Uterus (tissue), 4 donors: Measurements from ENCODE around the gene B9D2. TPM values are rescaled to one million over a fixed set of nuclear protein-coding genes. Genes with fewer than 3 reads are reported as not detected.
A peak's percentile ranks its signal among the peaks of the same experiment; 100 is the strongest.

Experiments used
- DNase-seq, 2 donors: peaks; one replicate each; pipeline ENCODE4 v3.0.0-alpha.2; 2019 to 2020
- H3K27ac ChIP-seq, 2 donors: fragments of 200-600 bp; sonication (generic); 1 replicate in 1 of 2; 2 replicates in 1 of 2; pipeline ENCODE4 v1.5.1; 2016 to 2018
- H3K27me3 ChIP-seq, 2 donors: fragments of 200-600 bp; sonication (generic); one replicate each; pipeline ENCODE4 v1.5.1; 2018 to 2019; ENCODE audit warnings: control low read depth in 1 of 2
- H3K36me3 ChIP-seq, 2 donors: fragments of 200-600 bp; sonication (generic); one replicate each; pipeline ENCODE4 v1.5.1; 2019; ENCODE audit warnings: control low read depth in 1 of 2
- H3K4me1 ChIP-seq, 2 donors: fragments of 200-600 bp; sonication (generic); one replicate each; pipeline ENCODE4 v1.5.1; 2018 to 2019; ENCODE audit warnings: control low read depth in 1 of 2
- H3K4me3 ChIP-seq, 2 donors: fragments of 200-600 bp; sonication (generic); 1 replicate in 1 of 2; 2 replicates in 1 of 2; pipeline ENCODE4 v1.5.1; 2018 to 2019; ENCODE audit warnings: mild to moderate bottlenecking in 1 of 2
- H3K9me3 ChIP-seq, 2 donors: fragments of 200-600 bp; sonication (generic); one replicate each; pipeline ENCODE4 v1.5.1; 2019; ENCODE audit warnings: control low read depth in 1 of 2
- POLR2A ChIP-seq, 2 donors: fragments of 450-650 bp; IDR thresholded peaks; one replicate each; pipeline ENCODE4 v1.6.1; 2016; ENCODE audit warnings: antibody characterized with exemption in 2 of 2, mild to moderate bottlenecking in 1 of 2, moderate library complexity in 1 of 2
- intact Hi-C: fragments of 100-400 bp; cut with DNase I; formaldehyde crosslinking; loops from one replicate; pipeline ENCODE4 v1.15.1; 2023; ENCODE audit warnings: low total_unique reads
- total RNA-seq, 4 donors: library from RNA; depleted of rRNA in 3 of 4; stranded (reverse); fragments of >200 nt in 3 of 4; gene quantifications; one replicate each; pipeline versions ENCODE4 v1.1.0 to v1.2.4, GENCODE V29; 2014 to 2023
- TF ChIP-seq, protein P1 (sequence below), 4 experiments: fragments of 200-600 bp in 2 of 4; fragments of 450-650 bp in 2 of 4; sonication (generic) in 2 of 4; IDR thresholded peaks; one replicate each; pipeline ENCODE4 v1.5.1; 2016 to 2019; ENCODE audit warnings: antibody characterized with exemption in 4 of 4, mild to moderate bottlenecking in 2 of 4, moderate library complexity in 1 of 4
- donor health status: DM: yes; HTN: yes; CAD: no.

B9D2 gene
- total RNA-seq = 1 to 10 TPM in 2 of 4 donors, under 1 TPM in 1, not detected in 1; 0.29 to 6.2 (median 3.5) TPM

- H3K4me1 ChIP-seq = no peaks in the 10 kb centered on the region
- peak; percentile 98 to 99 for DNase-seq
- H3K9me3 ChIP-seq = no peaks in the 10 kb centered on the region
- TF ChIP-seq, protein P1, sequence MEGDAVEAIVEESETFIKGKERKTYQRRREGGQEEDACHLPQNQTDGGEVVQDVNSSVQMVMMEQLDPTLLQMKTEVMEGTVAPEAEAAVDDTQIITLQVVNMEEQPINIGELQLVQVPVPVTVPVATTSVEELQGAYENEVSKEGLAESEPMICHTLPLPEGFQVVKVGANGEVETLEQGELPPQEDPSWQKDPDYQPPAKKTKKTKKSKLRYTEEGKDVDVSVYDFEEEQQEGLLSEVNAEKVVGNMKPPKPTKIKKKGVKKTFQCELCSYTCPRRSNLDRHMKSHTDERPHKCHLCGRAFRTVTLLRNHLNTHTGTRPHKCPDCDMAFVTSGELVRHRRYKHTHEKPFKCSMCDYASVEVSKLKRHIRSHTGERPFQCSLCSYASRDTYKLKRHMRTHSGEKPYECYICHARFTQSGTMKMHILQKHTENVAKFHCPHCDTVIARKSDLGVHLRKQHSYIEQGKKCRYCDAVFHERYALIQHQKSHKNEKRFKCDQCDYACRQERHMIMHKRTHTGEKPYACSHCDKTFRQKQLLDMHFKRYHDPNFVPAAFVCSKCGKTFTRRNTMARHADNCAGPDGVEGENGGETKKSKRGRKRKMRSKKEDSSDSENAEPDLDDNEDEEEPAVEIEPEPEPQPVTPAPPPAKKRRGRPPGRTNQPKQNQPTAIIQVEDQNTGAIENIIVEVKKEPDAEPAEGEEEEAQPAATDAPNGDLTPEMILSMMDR (IDR thresholded peaks at IDR 0.05) = peak in 1 of 4 experiments; percentile 13
- peak; percentile 54 to 81 for TF ChIP-seq POLR2A (IDR thresholded peaks at IDR 0.05)
- H3K4me3 ChIP-seq = peak within 1 kb of the TSS; percentile 74 to 76
- intact Hi-C loops = no loop called here
- no peaks in the 10 kb centered on the region for H3K27me3 ChIP-seq
- H3K36me3 ChIP-seq = no peaks in the 10 kb centered on the region
- H3K27ac ChIP-seq = peak within 1 kb of the TSS; percentile 99
Observed at GRCh38 chr19:41363753-41364523, at the start of gene B9D2. Gene B9D2, minus strand, starts transcription at chr19:41364149. Its CDS starts 630 bp downstream, at chr19:41363519.

DNA sequence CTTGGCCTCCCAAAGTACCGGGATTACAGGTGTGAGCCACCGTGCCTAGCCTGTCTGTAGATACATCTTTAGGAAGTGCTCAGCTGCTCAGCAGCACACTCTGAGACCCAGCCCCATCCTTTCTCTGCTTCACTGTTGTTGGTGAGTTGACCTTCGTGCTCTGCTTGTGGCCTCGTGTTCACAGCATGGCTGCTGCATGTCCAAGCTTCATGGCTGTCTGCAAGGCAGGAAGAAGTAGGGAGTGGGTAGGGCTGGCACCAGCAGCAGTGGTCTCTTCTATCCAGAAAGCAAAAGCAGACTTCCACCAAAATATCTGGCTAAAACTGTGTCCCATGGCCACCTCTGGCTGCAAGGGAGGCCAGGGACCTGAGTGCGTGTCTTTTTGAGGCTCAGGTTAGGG is 49.0 kb upstream of the B9D2 start:
- H3K4me3 ChIP-seq = no peak overlapping the region
- TF ChIP-seq, protein P1 (IDR thresholded peaks at IDR 0.05) = no peak
- no peak for TF ChIP-seq POLR2A (IDR thresholded peaks at IDR 0.05)
- H3K9me3 ChIP-seq = no peaks in the 10 kb centered on the region
- H3K27me3 ChIP-seq = no peaks in the 10 kb centered on the region
- no peak overlapping the region for H3K27ac ChIP-seq
- no peaks in the 10 kb centered on the region for H3K4me1 ChIP-seq
- H3K36me3 ChIP-seq = no peaks in the 10 kb centered on the region
- no peak for DNase-seq
- intact Hi-C loops = no loop called here

- no peaks in the 10 kb centered on the region for H3K4me1 ChIP-seq
- intact Hi-C loops = no loop called here
- H3K4me3 ChIP-seq = no peak overlapping the region
- H3K36me3 ChIP-seq = no peaks in the 10 kb centered on the region
- H3K27ac ChIP-seq = no peak overlapping the region
- no peaks in the 10 kb centered on the region for H3K27me3 ChIP-seq
- DNase-seq = no peak
- no peaks in the 10 kb centered on the region for H3K9me3 ChIP-seq
- no peak for TF ChIP-seq POLR2A (IDR thresholded peaks at IDR 0.05)
- TF ChIP-seq, protein P1 (IDR thresholded peaks at IDR 0.05) = no peak
Observed at GRCh38 chr19:41411968-41412265, 48.0 kb upstream of the B9D2 start.

DNA sequence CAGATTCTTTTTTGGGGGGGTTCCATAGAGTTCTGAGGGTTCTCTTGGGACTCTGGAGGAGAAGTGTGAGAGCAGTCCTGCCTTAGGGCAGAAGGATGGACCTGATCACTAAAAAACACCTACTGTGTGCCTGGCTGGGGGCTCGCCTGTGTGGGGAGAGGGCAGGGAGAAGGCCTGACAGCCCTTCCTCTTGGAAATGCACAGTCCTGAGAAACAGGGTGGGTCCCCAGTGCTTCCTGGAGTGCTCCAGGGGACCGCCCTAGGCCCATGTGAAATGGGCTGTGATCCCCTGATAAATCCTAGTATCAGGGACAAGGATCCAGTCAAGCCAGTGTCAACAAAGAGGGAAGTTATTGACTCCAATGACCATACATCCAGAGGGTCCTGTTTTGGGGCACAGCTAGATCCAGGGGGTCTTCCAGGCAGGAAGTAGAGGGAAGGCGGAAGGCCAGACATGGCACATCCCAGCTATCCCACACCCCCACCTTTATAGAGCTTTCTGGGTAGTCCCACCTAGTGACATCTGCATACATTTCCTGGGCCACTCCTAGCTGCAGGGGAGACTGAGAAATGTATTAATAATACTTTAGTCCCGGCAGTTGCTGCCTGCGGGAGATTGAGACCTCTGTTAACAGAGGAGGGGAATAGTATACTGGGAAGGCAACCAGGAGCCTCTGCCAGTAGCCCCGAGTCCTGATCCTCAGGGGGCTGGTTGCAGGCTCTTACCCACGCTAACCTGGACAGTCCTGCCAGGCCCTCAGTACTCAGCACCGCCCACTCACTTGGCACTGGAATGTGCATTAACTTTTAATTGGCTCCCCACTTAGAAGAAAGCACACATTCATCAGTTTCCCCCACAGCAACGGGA is 47.4 kb upstream of the B9D2 start:
- Histone ChIP-seq H3K4me3 (no peak overlapping the region), H3K27ac (no peak overlapping the region)

More for the DNA sequence above, 47.4 kb upstream of the B9D2 start:
- no peaks in the 10 kb centered on the region for H3K27me3 ChIP-seq
- intact Hi-C loops = no loop called here
- H3K36me3 ChIP-seq = no peaks in the 10 kb centered on the region
- H3K9me3 ChIP-seq = no peaks in the 10 kb centered on the region
- DNase-seq = no peak
- TF ChIP-seq POLR2A (IDR thresholded peaks at IDR 0.05) = no peak
- TF ChIP-seq, protein P1 (IDR thresholded peaks at IDR 0.05) = no peak
- H3K4me1 ChIP-seq = no peaks in the 10 kb centered on the region
